Mucosa of stomach (tissue), 1 donor: ENCODE data around the gene SYS1.

Source experiments
- H3K27me3 ChIP-seq: one replicate; pipeline ENCODE4 v1.7.0; 2013; ENCODE audit warnings: mild to moderate bottlenecking, low read length; ENCODE audit not compliant: control insufficient read depth, insufficient read depth
- H3K36me3 ChIP-seq: one replicate; pipeline ENCODE4 v1.7.0; 2013; ENCODE audit warnings: low read length; ENCODE audit not compliant: control insufficient read depth, insufficient read depth
- H3K4me1 ChIP-seq: one replicate; pipeline ENCODE4 v1.7.0; 2013; ENCODE audit warnings: mild to moderate bottlenecking, low read length; ENCODE audit not compliant: control insufficient read depth, insufficient read depth
- H3K4me3 ChIP-seq: one replicate; pipeline ENCODE4 v1.7.0; 2013; ENCODE audit warnings: low read length
- H3K9ac ChIP-seq: one replicate; pipeline ENCODE4 v1.7.0; 2013; ENCODE audit warnings: mild to moderate bottlenecking, low read length, moderate library complexity
- H3K9me3 ChIP-seq: one replicate; pipeline ENCODE4 v1.7.0; 2013; ENCODE audit warnings: mild to moderate bottlenecking, low read length, moderate library complexity; ENCODE audit not compliant: control insufficient read depth
- donor health status: Pancreatic carcinoma.

The SYS1 gene

GRCh38 chr20:45377269-45377668 lies 14.3 kb downstream of the SYS1 start:
- no peaks in the 10 kb centered on the region for H3K9me3 ChIP-seq
- no peak overlapping the region for H3K9ac ChIP-seq
- H3K27me3 ChIP-seq, result no peaks in the 10 kb centered on the region
- no peaks in the 10 kb centered on the region for H3K36me3 ChIP-seq
- H3K4me1 ChIP-seq, result peaks cover 12% of the 10 kb centered on the region
- no peak overlapping the region for H3K4me3 ChIP-seq

- H3K9me3 ChIP-seq, result no peaks in the 10 kb centered on the region
- H3K4me3 ChIP-seq, result no peak within 1 kb of the TSS
- H3K27me3 ChIP-seq, result no peaks in the 10 kb centered on the region
- H3K4me1 ChIP-seq, result peaks cover 3% of the 10 kb centered on the region
- no peak within 1 kb of the TSS for H3K9ac ChIP-seq
- H3K36me3 ChIP-seq, result no peaks in the 10 kb centered on the region
These were observed 15.2 kb downstream of the SYS1 start, which contains the start of gene TP53TG5 for GRCh38 chr20:45378191-45378590. TSS of gene TP53TG5 (minus strand) at chr20:45378325. CDS start at chr20:45378236, 89 bp downstream.

GRCh38 chr20:45387274-45387673 lies 24.3 kb downstream of the SYS1 start:
- H3K4me1 ChIP-seq, result no peaks in the 10 kb centered on the region
- H3K27me3 ChIP-seq, result no peaks in the 10 kb centered on the region
- no peak overlapping the region for H3K4me3 ChIP-seq
- H3K9me3 ChIP-seq, result no peaks in the 10 kb centered on the region
- no peaks in the 10 kb centered on the region for H3K36me3 ChIP-seq
- no peak overlapping the region for H3K9ac ChIP-seq

GRCh38 chr20:45390931-45391330 lies 28.0 kb downstream of the SYS1 start:
- Histone ChIP-seq H3K4me1 (no peaks in the 10 kb centered on the region), H3K9ac (no peak overlapping the region), H3K4me3 (no peak overlapping the region), H3K9me3 (no peaks in the 10 kb centered on the region), H3K27me3 (no peaks in the 10 kb centered on the region), H3K36me3 (no peaks in the 10 kb centered on the region)

GRCh38 chr20:45391559-45391958 lies 28.6 kb downstream of the SYS1 start:
- no peaks in the 10 kb centered on the region for H3K36me3 ChIP-seq
- no peak overlapping the region for H3K9ac ChIP-seq
- no peak overlapping the region for H3K4me3 ChIP-seq
- H3K9me3 ChIP-seq, result no peaks in the 10 kb centered on the region
- no peaks in the 10 kb centered on the region for H3K27me3 ChIP-seq
- no peaks in the 10 kb centered on the region for H3K4me1 ChIP-seq

GRCh38 chr20:45392733-45393132 lies 29.8 kb downstream of the SYS1 start:
- Histone ChIP-seq H3K4me1 (no peaks in the 10 kb centered on the region), H3K27me3 (no peaks in the 10 kb centered on the region), H3K4me3 (no peak overlapping the region), H3K36me3 (no peaks in the 10 kb centered on the region), H3K9me3 (no peaks in the 10 kb centered on the region), H3K9ac (no peak overlapping the region)

- H3K4me1 ChIP-seq, result no peaks in the 10 kb centered on the region
- H3K27me3 ChIP-seq, result no peaks in the 10 kb centered on the region
- no peaks in the 10 kb centered on the region for H3K36me3 ChIP-seq
- H3K9me3 ChIP-seq, result no peaks in the 10 kb centered on the region
- no peak overlapping the region for H3K4me3 ChIP-seq
- H3K9ac ChIP-seq, result no peak overlapping the region
These were observed 31.5 kb downstream of the SYS1 start for GRCh38 chr20:45394221-45395113.

GRCh38 chr20:45395114-45395415 lies 32.1 kb downstream of the SYS1 start:
- Histone ChIP-seq H3K4me1 (no peaks in the 10 kb centered on the region), H3K4me3 (no peak overlapping the region), H3K9me3 (no peaks in the 10 kb centered on the region)

GRCh38 chr20:45399018-45399417 lies 36.1 kb downstream of the SYS1 start:
- H3K9ac ChIP-seq, result no peak overlapping the region
- H3K36me3 ChIP-seq, result no peaks in the 10 kb centered on the region
- no peaks in the 10 kb centered on the region for H3K4me1 ChIP-seq
- no peak overlapping the region for H3K4me3 ChIP-seq
- H3K9me3 ChIP-seq, result peaks cover 4% of the 10 kb centered on the region
- H3K27me3 ChIP-seq, result no peaks in the 10 kb centered on the region

More at GRCh38 chr20:45395114-45395415, 32.1 kb downstream of the SYS1 start:
- Histone ChIP-seq H3K36me3 (no peaks in the 10 kb centered on the region), H3K27me3 (no peaks in the 10 kb centered on the region), H3K9ac (no peak overlapping the region)

- no peaks in the 10 kb centered on the region for H3K27me3 ChIP-seq
These were observed 37.5 kb downstream of the SYS1 start for GRCh38 chr20:45400346-45401031.

GRCh38 chr20:45402946-45403345 lies 40.0 kb downstream of the SYS1 start:
- no peak overlapping the region for H3K4me3 ChIP-seq
- H3K27me3 ChIP-seq, result no peaks in the 10 kb centered on the region
- H3K9ac ChIP-seq, result no peak overlapping the region
- H3K36me3 ChIP-seq, result no peaks in the 10 kb centered on the region
- peaks cover 4% of the 10 kb centered on the region for H3K9me3 ChIP-seq
- H3K4me1 ChIP-seq, result peaks cover 8% of the 10 kb centered on the region

More at GRCh38 chr20:45400346-45401031, 37.5 kb downstream of the SYS1 start:
- no peak overlapping the region for H3K4me3 ChIP-seq
- no peaks in the 10 kb centered on the region for H3K36me3 ChIP-seq
- no peaks in the 10 kb centered on the region for H3K4me1 ChIP-seq
- H3K9ac ChIP-seq, result no peak overlapping the region
- H3K9me3 ChIP-seq, result peaks cover 4% of the 10 kb centered on the region

GRCh38 chr20:45404438-45404837 lies 41.5 kb downstream of the SYS1 start:
- peaks cover 4% of the 10 kb centered on the region for H3K9me3 ChIP-seq
- H3K4me1 ChIP-seq, result peaks cover 8% of the 10 kb centered on the region
- H3K27me3 ChIP-seq, result no peaks in the 10 kb centered on the region
- peaks cover 4% of the 10 kb centered on the region for H3K36me3 ChIP-seq
- no peak overlapping the region for H3K4me3 ChIP-seq
- no peak overlapping the region for H3K9ac ChIP-seq
